COR-L47 (cell line): ENCODE measurements around the gene PLXDC2.

Experiments used
- DNase-seq: peaks from one replicate; lab custom pipeline; 2025; lab: John Stamatoyannopoulos, UW

PLXDC2 gene

GRCh38 chr10:19815731-19816410 is 361 bp upstream of the PLXDC2 start:
- no peak for DNase-seq

GRCh38 chr10:19817231-19817933 is 1.1 kb downstream of the PLXDC2 start:
- no peak for DNase-seq

GRCh38 chr10:19818876-19819275 is 2.6 kb downstream of the PLXDC2 start:
- no peak for DNase-seq

GRCh38 chr10:19819419-19820033 is 3.3 kb downstream of the PLXDC2 start:
- DNase-seq = no peak

- no peak for DNase-seq
Measured at GRCh38 chr10:19824381-19825342, 8.4 kb downstream of the PLXDC2 start.

- no peak for DNase-seq
Measured at GRCh38 chr10:19825700-19826099, 9.5 kb downstream of the PLXDC2 start.

GRCh38 chr10:19826712-19827111 is 10.5 kb downstream of the PLXDC2 start:
- no peak for DNase-seq

- no peak for DNase-seq
Measured at GRCh38 chr10:19828278-19829049, 12.2 kb downstream of the PLXDC2 start.

GRCh38 chr10:19832699-19833098 is 16.5 kb downstream of the PLXDC2 start:
- DNase-seq = no peak

- no peak for DNase-seq
Measured at GRCh38 chr10:19833170-19833824, 17.1 kb downstream of the PLXDC2 start.

GRCh38 chr10:19835952-19836351 is 19.7 kb downstream of the PLXDC2 start:
- no peak for DNase-seq

- no peak for DNase-seq
Measured at GRCh38 chr10:19839090-19839489, 22.9 kb downstream of the PLXDC2 start.

GRCh38 chr10:19839552-19839951 is 23.3 kb downstream of the PLXDC2 start:
- DNase-seq = no peak

- no peak for DNase-seq
Measured at GRCh38 chr10:19840776-19841175, 24.5 kb downstream of the PLXDC2 start.

GRCh38 chr10:19843487-19843886 is 27.3 kb downstream of the PLXDC2 start:
- DNase-seq = no peak

GRCh38 chr10:19845503-19846368 is 29.5 kb downstream of the PLXDC2 start:
- DNase-seq = no peak

GRCh38 chr10:19847321-19847720 is 31.1 kb downstream of the PLXDC2 start:
- DNase-seq = no peak

GRCh38 chr10:19848226-19848985 is 32.2 kb downstream of the PLXDC2 start:
- DNase-seq = no peak

GRCh38 chr10:19853831-19854230 is 37.6 kb downstream of the PLXDC2 start:
- no peak for DNase-seq
